GM21515 (cell line): ENCODE data around the gene GATB.

Experiments
- ATAC-seq: cut with Tn5 transposase; IDR thresholded peaks from one replicate; pipeline ENCODE4 v1.9.1; 2021; ENCODE audit not compliant: unreplicated experiment

GATB gene

DNA sequence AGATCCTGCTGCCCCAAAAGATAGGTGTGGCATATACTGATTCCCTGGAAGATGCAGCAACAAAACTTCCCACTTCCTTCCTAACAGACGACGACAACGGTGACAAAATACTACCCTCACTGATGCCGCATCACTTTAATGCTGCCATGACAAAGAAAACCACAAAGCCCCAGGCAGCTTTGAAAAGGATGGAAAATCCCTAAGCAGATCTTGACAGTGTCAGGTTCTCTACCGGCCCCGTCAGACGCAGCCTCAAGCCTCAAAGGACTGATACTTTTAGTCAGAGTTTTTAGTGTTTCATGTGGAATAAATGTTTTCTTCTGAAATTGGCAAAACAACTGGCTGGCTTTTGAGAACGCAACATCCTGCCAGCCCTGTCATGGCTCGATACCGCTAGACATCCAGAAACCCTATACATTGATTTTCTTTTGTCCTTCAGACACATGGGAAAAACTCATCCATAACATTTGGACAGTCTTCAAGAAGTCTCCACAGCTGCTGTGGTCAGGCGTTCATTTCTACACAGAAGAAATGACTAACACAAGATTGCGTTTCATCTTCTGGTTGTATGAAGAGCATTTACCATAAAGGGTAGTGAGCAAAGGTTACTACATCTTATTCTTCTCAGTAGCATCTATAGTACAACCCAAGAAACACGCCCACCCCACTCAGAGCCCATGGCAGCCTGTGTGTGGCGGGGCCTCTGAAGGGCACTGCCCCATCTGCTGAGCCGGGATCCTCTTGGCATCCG is 60.1 kb downstream of the GATB start:
- no peak for ATAC-seq

DNA sequence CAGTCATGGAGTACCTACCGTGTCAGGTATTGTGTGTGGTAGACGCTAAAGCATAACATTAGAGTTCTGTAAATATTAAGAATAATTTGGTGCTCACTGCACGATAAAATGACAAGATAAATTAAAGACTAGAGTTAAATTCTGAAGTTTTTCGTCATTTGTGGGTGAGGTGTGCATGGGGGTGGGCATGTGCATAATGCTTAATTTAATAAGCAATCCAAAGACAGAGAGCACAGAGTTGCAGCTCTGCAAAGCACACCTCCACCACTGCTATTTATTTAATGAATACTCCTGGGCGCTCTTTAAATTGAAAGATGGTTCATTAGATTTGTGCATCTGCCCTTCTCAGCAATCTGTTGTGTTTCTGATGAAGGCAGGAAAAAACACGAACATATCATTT is 62.6 kb downstream of the GATB start:
- no peak for ATAC-seq

DNA sequence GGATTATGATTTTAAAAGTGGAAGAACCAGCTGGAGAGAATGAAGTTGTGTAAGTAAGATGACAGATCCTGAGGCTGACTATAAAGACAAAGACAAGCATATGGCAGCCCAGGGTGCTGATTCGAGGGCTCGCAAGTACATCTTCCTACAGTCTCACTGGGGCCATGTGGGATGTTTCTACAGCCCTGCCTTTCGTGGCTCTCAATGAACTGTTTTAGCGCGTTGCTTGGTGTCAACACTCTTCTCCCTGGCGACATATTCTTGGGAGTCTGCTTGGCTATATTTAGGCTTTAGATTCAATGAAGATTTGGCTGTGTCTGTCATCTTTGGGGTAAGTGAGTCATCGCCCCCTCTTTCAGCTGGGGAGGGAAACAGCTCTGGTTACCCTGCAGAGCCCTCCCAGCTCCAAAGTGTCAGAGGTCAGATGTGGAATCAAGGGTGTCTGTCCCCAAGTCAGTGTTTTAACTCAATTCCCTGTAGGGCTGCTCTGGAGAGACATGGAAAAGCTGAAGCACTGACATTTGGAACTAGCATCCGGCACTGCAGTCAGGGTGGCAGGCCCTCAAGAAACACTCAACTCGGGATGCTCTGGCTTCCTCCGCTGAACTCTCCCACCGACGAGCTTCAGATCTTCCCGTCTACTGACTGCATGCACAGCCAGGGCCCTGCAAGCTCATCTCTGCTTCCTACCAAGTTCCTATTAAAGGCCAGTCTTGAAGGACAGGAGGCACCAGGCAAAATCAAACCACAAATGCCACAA is 65.7 kb downstream of the GATB start:
- ATAC-seq = no peak

DNA sequence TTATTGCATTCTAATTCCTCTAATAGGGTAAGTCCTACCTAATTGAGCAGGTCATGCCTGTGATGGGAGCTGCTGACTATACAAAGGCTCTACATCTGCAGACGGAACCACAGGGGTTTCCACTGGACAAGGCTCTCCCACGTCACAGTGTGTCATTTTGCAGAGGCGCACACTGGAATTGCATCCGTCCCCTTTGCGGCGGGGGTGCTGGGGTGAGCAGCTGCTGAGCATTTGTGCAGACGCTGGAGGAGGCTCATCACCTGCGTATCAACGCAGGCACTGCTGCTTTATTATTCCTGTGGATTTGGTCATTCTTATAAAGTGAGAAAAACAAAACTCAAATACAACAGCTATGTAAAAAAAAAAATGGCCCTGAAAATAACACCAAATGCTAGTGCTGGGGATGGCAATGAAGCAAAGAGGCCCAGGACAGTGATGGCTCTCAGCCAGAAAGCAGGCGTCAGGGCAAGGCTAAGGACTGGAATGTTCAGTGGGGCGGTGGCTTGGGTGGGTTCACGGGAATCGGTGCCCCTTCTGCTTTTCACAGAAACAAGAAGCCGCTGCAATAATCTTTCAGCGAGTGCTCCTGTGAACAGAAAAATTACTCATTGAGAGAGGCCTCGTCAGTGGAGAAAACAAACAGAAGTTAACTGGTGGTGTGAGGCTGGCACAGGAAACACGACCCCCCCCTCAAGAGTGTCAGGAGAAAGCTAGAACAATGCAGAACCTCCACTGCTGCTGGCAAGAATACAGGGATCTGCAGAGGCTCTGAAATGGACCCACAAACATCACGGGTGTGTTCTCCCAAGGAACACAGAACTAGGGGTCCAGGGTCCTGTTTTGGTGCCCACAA is 67.8 kb downstream of the GATB start:
- no peak for ATAC-seq

DNA sequence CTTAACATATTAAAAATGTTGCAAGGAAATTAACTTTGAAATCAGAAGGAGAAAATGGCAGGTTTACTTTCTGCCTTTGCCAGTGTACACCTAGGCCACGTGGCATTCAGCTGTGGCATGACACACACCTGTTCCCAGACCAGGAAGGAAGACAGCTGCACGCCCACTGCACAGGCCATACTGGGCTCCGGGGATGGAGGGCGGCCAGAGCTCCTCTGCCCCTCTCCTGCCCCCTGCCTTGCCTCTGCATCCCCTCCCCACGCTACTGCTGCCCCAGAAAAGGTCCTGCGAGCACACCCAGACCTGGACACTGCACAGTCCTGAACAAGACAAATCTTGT is 68.4 kb downstream of the GATB start:
- ATAC-seq = no peak

DNA sequence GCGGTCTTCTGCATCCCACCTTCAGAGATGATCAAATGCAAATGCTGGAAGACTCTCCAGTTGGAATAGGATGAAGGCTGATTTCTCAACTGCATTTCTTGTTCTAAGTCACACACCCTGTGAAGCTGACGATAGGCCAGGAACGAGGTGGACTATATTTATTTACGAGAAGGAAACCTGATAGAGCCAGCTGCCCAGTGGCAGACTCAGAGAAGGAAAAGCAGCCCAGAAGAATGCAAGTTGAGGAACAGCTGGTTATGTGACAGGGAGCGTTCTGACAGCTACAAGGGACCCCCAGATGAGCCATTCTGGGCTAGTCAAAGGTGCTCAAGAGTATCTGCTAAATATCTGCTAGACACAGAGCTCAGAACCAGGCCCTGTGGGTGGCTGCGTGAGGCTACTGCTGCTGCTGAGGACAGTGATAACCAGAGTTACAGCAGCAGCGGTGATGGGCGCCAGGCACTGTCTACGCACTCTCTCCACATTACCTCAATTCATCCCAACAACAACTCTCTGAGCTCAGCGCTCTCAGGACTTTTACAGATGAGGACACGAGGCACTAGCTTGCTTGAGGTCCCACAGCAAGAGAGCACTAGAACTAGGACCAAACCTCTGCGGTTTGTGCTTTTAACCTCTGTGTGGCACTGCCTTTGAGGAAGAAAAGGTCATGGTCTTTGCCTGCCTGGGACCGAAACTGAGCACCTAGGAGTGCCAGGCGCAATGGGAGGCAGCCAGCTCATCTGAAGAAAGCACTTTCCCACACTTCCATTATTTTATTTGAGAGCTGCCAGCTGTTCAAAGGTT is 69.0 kb downstream of the GATB start:
- no peak for ATAC-seq

DNA sequence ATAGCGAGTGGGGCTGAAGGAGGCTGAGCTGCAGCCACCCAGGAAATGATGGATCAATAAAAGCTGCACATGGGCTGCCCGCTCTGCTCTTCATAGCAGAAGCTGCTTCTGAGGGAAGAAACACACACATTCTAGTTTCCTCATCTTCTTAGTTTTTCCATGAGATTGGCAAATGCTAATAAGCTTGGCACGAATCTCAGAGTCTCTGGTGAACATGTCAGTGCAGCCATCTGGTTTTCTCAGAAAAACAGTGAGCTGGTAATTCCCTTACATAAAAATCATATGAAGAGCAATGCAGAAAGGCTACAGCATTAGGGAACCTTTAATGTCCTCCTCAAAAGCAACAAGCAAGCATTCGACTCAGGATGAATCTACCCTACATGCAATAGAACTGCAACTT is 69.9 kb downstream of the GATB start:
- no peak for ATAC-seq

DNA sequence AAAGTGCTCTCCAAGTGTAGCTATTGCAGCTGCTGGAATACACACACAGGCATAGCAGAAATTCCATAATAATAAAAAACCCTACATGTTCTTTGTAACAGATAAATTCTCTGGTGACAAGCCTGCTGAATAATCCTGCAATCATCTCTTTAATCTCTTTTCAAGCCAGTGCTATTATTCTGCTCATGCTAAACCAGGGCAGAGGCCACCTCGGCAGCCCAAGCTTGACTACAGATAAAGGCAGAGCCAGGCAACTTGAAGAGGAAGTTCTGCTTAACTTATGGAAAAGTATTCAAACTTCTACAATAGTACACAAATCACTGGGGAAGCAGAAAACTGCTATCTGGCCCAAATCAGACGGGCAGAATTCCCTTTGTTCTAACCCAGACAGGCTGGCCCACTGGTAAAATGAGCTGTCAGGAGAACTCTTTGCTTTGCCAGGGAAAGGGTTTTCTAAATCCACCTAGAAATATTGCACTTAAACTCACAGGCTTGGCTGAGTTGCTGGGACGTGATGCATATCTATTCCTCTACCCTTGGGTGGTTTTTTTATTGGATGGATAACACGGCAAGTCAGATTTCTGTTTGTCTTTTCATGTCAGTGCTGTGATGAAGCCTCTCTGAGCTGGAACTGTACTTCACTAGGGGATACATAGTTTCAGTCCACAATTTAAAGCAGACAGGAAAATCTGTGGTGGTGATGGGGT is 70.5 kb downstream of the GATB start:
- no peak for ATAC-seq

DNA sequence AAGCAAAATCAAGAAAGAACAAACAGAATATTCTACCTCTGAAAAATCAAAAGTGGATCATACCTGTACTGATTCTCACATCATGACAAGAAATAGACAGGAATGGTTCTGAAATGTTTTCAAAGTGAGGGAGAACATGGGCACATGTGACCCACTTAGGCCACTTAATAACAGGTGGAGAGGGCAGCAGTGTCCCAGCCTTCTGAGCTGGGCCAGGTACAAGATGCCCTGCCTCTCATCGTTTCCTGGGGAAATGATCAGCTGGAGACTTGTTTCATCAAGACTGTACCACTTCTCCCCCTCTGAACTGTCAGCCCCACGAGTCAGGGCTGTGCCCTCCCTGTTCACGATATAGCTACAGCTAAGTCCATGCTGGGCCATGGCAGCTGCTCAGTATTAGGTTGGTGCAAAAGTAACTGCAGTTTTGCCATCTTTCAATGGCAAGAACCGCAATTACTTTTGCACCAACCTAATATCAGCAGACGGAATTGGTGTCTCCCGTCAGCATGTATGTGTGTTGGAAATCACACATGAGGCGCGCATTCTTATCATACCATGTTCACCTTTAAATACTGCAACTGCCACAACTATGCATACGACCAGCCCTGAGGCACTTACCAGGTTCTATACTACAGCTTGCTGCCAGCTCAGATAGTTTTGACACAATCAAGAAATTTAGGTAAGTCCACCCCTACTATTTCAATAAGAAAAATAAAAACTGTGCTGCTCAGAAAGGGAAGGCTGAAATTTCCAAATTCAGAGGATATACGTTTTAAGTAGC is 71.4 kb downstream of the GATB start:
- no peak for ATAC-seq

DNA sequence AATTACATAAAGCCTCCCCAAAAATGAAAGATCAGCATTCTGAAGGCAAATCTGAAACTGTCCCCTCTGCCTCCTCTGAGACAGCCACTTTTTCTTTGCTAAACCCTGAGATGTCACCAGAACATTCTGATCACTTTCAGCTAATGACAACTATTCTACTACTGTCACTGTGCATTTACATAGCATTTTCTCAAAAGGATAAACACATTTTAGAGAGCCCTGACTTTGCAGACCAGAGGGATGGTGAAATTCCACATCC is 72.1 kb downstream of the GATB start:
- no peak for ATAC-seq

DNA sequence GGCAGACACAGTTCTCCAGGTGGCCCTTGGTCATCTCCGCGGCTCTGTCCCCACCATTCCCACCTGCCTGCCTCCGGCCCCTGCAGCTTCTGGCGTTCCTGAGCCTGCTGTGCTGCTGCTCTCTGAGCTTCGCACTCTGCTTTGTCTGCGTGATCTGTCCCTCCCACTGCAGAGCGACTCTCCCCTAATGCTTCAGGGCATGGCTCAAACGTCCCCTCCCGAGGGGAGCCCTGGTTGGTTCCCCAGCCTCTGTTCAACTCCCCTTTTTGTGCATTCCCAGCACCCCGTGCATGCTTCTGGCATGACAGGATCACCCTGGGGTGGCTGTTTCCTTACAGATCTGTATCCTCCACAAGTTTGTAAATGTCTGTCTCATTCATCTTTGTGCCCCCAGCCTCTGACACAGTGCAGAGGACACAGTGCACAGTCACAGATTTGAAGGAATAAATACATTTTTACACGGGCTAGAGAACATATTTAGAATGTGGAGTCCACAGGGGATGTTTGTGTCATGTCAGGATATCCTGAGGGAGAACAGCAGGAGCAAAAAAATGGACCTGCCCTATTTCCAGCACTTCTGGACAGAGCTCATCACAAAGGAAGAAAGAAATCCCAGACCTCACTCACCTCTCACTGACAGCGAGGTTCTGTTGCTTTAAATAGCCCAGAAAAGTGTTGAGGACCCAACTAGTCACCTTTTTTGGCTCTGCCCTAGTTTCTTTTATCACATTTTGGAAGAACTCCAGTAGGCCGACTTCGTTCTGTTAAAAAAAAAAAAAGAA is 72.6 kb downstream of the GATB start:
- ATAC-seq = no peak

DNA sequence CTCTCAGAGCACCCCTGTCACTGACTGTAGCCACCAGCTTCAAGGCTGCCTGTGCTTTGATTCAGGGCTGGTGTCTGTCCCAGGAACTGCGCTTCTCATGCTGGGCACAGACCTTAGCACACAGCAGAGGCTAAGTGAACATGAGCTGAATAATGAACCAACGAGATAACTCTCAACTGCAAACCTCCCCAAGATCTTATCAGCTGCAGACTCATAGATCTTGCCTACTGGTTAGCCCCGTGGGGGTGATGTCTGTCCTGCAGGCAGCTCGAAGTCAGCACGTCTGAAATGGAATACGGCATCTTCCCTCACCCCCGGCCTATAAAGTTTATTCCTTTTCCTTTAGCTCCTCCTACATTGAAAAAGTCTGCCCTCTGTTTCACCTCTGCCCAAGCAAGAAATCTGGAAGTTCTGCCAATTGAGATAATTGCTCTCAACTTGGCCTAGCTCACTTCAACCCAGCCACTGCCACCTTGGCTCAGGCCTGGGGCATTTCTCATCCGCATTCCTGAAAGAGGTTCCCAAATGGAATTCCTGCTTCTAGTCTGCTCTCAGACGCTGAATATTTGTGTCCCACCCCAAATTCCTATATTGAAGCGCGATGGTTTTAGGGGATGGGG is 73.7 kb downstream of the GATB start:
- no peak for ATAC-seq

DNA sequence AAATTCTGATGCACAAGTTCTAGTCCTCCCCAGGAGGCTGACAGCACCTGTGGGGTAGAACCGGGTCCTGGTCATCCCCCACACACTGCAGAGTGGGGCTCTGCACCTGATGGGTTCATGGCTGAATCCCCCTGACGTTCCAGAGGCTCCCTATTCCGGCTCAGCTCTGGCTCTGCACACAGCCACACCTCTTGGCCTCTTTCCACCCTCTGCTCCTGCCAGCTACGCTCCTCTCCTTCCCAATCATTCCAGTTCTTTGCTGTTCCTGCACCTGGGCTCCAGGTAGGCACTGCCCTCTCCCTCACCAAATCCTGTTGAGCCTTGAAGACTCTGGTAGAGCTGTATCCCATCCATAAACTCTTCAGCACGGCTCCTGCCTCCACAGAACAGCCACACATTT is 75.5 kb downstream of the GATB start:
- ATAC-seq = no peak

DNA sequence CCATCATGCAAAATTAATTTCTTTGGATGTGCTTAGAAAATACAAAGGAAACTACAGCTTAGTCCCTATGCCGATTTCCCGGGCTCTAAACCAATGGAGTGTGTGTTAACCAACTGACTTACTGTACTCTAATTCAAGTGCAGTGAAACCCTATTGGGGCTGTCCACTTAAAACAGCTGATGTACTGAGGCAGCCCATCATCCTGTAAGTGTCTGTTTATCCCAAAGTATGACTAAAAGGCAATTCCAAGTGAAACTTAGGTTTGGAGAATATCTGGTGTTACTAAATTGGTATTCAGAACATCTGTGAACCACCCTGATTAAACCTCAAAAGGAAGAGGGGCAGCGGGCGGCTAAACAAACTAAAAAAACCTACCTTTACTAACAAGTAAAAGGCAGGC is 79.7 kb downstream of the GATB start:
- no peak for ATAC-seq

DNA sequence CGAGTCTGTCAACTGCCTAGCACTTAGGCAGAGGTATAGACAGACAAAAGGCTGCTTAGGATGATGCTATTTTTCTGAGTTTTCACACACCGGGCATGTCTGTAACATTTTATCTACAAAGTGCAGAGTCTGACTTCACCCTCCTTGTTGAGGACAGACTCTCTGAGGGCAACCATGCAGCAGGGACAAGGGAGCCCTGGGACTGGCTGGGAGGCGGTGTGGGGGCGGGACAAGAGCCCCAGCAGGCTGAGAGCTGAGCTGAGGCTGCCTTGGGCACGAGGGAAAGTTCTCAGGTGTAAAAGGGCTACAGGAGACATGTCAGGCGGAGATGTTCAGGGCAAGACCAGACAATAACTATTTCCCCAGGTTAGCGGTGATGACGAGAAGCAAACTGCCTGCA is 81.6 kb downstream of the GATB start:
- no peak for ATAC-seq

DNA sequence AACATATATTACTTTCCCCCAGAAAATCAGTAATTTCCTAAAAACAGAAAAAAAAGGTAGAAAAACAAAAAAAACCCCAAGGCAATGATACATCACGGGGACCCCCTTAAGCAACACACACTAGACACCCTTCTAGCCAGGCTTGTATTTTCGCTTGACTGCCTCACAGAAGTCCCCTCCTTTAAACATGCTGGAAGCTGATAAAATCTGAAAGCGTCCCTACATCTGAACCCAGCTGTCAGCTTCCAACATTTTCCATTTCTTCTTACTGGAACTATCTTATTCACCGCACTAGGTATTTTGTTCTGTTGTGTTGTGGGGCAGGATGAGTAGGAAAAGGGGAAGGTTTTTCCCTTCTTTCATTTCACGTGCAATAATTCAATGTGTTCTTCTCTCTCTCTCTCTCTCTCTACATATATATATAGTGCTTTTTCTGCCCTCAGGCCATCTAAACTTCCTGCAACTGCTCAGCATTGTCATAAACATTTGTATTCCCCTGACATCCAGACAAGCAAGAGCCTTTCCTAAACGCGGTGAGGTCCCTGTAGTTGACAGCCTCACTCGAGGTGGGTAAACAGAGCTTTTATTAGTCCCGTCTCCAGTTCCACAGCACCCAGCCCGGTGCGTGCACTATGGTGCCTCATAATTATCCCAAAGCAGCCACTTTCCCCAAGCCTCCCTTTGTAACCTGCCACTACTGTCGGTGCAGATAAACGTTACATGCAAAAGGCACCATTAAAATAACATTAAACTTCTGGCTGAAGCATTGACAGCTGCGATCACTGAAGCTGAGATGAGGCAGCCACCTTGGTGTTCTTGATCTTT is 82.5 kb downstream of the GATB start:
- ATAC-seq = no peak

DNA sequence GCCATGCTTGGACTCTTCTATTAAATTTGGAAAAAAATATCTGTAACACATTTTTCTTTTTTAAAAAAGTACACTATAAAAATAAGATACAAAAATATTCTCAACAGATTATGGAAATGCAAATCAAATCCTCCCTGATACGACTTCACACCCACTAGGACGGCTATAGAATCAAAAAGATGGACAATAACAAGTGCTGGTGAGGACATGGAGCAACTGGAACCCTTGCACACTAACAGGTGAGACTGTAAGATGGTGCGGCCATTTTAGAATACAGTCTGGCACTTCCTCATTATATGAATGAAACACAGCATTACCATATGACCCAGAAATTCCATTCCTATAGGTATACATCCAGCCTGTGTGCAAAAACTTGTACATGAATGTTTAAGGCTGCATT is 83.6 kb downstream of the GATB start:
- no peak for ATAC-seq

DNA sequence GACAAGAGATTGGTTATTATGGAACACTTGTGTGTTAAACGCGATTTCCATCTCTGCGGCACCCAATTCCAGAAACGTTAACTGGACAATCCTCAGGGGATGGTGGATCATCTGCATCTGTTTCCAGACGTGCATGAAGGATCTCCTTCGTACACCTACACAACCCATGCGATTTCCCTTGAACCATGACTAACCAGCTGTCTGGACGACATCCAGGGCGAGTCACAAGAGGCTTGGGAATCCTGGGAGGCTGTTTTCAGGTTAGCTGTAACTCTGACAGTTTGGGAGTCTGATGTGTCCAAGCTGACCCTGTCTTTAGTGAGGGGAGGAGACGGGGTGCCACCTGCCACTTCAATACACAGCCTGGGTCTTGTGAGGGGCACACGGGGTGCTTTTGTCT is 84.5 kb downstream of the GATB start:
- ATAC-seq = no peak
